NCI-H748 (cell line): ENCODE data around the gene NIP7.

Experiments
- DNase-seq: peaks from one replicate; lab custom pipeline; 2025; ENCODE audit not compliant: unreplicated experiment; lab: John Stamatoyannopoulos, UW

The NIP7 gene

GRCh38 chr16:69384974-69385373 is 45.4 kb downstream of the NIP7 start:
- DNase-seq = no peak

DNA sequence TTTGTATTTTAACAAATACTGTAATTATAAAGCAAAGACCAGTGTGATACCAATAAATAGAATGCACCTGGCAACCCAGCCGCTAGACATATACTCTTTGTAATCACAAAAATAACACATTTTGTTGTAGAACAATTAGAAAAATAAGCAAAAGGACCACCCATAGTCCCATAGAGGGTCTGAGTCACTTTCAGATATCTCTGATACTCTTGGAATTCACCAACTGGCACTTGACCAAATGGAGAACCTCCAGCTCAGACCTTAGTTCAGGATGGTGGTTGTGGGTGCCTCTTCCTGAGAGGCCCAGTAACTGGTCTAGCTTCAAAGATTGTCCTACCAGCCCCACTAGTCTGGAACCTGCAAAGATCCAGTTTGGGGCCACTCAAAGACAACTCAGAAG is 47.0 kb downstream of the NIP7 start:
- DNase-seq = no peak
